ENCODE data around the gene DPP6.

GRCh38 chr7:154647625-154648024 lies 595.4 kb downstream of the DPP6 start:
- TF ChIP-seq CTCF (IDR thresholded peaks at IDR 0.05) (no peak), MAX (IDR thresholded peaks at IDR 0.05; ENCODE audit: low read depth) (no peak), GABPA (IDR thresholded peaks at IDR 0.05; ENCODE audit: low read depth) (no peak), REST (IDR thresholded peaks at IDR 0.05; ENCODE audit: low read depth, low read length) (no peak), NFIC (IDR thresholded peaks at IDR 0.05; ENCODE audit: borderline replicate concordance) (no peak), ELF1 (IDR thresholded peaks at IDR 0.05) (no peak), SIN3A (IDR thresholded peaks at IDR 0.05; ENCODE audit: borderline replicate concordance, low read depth, low read length) (no peak)
